ENCODE data around the gene MYL4.

DNA sequence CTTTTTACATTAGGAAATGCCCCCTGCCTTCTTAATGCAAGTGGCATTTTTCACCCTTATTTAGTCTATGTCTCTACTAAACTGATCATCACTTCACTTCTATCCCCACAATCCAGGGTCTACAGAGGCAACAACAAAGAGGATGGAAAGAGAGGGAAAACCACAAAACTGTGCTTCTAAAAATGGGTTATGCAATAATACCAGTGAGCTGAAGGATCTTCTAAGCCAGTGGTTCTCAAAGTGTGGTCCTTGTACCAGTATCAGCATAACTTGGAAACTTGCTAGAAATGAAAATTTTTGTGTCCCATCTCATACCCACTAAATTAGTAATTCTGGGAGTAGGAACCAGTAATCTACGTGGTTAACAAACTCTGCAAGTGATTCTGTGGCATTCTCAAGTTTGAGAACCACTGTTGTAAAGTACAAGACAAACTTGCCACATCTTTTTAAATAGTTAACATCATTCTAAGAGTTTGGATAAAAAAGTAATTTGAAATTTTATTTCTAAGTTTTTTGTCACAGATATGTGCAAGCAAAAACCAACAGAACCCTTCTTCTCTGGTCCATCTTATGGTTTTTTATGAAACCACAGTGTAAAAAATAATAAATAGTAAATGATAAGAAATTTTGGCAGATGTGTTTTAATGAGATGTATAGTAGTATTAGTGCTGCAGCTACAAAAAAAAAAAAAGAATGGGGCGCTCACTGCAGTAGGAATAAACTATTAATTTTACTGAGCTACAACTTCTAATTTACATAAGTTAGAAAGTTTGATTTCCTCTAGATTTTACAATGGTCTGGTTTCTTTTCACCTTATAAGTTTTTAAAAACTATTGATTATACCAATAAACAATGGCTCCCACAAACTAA lies 36.2 kb upstream of the MYL4 start:
- TF ChIP-seq, protein P1, sequence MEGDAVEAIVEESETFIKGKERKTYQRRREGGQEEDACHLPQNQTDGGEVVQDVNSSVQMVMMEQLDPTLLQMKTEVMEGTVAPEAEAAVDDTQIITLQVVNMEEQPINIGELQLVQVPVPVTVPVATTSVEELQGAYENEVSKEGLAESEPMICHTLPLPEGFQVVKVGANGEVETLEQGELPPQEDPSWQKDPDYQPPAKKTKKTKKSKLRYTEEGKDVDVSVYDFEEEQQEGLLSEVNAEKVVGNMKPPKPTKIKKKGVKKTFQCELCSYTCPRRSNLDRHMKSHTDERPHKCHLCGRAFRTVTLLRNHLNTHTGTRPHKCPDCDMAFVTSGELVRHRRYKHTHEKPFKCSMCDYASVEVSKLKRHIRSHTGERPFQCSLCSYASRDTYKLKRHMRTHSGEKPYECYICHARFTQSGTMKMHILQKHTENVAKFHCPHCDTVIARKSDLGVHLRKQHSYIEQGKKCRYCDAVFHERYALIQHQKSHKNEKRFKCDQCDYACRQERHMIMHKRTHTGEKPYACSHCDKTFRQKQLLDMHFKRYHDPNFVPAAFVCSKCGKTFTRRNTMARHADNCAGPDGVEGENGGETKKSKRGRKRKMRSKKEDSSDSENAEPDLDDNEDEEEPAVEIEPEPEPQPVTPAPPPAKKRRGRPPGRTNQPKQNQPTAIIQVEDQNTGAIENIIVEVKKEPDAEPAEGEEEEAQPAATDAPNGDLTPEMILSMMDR (IDR thresholded peaks at IDR 0.05; ENCODE audit: insufficient read depth, low read length), result no peak
- no peak for TF ChIP-seq POLR2AphosphoS5 (IDR thresholded peaks at IDR 0.05; ENCODE audit: low read depth)
- TF ChIP-seq, protein P2, sequence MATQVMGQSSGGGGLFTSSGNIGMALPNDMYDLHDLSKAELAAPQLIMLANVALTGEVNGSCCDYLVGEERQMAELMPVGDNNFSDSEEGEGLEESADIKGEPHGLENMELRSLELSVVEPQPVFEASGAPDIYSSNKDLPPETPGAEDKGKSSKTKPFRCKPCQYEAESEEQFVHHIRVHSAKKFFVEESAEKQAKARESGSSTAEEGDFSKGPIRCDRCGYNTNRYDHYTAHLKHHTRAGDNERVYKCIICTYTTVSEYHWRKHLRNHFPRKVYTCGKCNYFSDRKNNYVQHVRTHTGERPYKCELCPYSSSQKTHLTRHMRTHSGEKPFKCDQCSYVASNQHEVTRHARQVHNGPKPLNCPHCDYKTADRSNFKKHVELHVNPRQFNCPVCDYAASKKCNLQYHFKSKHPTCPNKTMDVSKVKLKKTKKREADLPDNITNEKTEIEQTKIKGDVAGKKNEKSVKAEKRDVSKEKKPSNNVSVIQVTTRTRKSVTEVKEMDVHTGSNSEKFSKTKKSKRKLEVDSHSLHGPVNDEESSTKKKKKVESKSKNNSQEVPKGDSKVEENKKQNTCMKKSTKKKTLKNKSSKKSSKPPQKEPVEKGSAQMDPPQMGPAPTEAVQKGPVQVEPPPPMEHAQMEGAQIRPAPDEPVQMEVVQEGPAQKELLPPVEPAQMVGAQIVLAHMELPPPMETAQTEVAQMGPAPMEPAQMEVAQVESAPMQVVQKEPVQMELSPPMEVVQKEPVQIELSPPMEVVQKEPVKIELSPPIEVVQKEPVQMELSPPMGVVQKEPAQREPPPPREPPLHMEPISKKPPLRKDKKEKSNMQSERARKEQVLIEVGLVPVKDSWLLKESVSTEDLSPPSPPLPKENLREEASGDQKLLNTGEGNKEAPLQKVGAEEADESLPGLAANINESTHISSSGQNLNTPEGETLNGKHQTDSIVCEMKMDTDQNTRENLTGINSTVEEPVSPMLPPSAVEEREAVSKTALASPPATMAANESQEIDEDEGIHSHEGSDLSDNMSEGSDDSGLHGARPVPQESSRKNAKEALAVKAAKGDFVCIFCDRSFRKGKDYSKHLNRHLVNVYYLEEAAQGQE (IDR thresholded peaks at IDR 0.05; ENCODE audit: insufficient replicate concordance, low read depth), result no peak

Measured in HL-60 (cell line).